Left kidney (tissue), 8 donors: ENCODE measurements around the gene TMEM158. TPM values are rescaled to one million over a fixed set of nuclear protein-coding genes. Genes with fewer than 3 reads are reported as not detected.
A peak's percentile ranks its signal among the peaks of the same experiment; 100 is the strongest.

Source experiments
- DNase-seq: peaks from one replicate; pipeline ENCODE4 v3.0.0-alpha.2; 2013
- long read RNA-seq, 8 donors: transcript quantifications; one replicate each; lab custom pipeline, GENCODE V29; 2026
- polyA plus RNA-seq: library from polyadenylated mRNA; unstranded; fragments of 120-200 nt; gene quantifications from one replicate; pipeline ENCODE4 v1.2.1, GENCODE V29; 2013; ENCODE audit not compliant: insufficient read length

TMEM158 gene
- 5.2 TPM for polyA plus RNA-seq
- long read RNA-seq, donor 1, transcript TMEM158-201 (1 exons, 1,813 nt): major isoform, 25 of 25 reads
- long read RNA-seq, donor 1, partial matches to known transcripts: 0 of 25 reads
- long read RNA-seq, donor 1, other reads (novel, unspliced or antisense): 0 of 25 reads
- long read RNA-seq, donor 2, transcript TMEM158-201 (1 exons, 1,813 nt): major isoform, 20 of 20 reads
- long read RNA-seq, donor 2, partial matches to known transcripts: 0 of 20 reads
- long read RNA-seq, donor 2, other reads (novel, unspliced or antisense): 0 of 20 reads
- long read RNA-seq, donor 3, transcript TMEM158-201 (1 exons, 1,813 nt): major isoform, 21 of 21 reads
- long read RNA-seq, donor 3, partial matches to known transcripts: 0 of 21 reads
- long read RNA-seq, donor 3, other reads (novel, unspliced or antisense): 0 of 21 reads
- long read RNA-seq, donor 4, partial matches to known transcripts: 0 of 2 reads
- long read RNA-seq, donor 4, other reads (novel, unspliced or antisense): 0 of 2 reads
- long read RNA-seq, donor 5, transcript TMEM158-201 (1 exons, 1,813 nt): major isoform, 11 of 11 reads
- long read RNA-seq, donor 5, partial matches to known transcripts: 0 of 11 reads
- long read RNA-seq, donor 5, other reads (novel, unspliced or antisense): 0 of 11 reads
- long read RNA-seq, donor 6, transcript TMEM158-201 (1 exons, 1,813 nt): major isoform, 20 of 20 reads
- long read RNA-seq, donor 6, partial matches to known transcripts: 0 of 20 reads
- long read RNA-seq, donor 6, other reads (novel, unspliced or antisense): 0 of 20 reads
- long read RNA-seq, donor 7, transcript TMEM158-201 (1 exons, 1,813 nt): major isoform, 12 of 12 reads
- long read RNA-seq, donor 7, partial matches to known transcripts: 0 of 12 reads
- long read RNA-seq, donor 7, other reads (novel, unspliced or antisense): 0 of 12 reads
- long read RNA-seq, donor 8, transcript TMEM158-201 (1 exons, 1,813 nt): major isoform, 6 of 6 reads
- long read RNA-seq, donor 8, partial matches to known transcripts: 0 of 6 reads
- long read RNA-seq, donor 8, other reads (novel, unspliced or antisense): 0 of 6 reads

GRCh38 chr3:45226206-45226915 lies at the start of gene TMEM158:
TMEM158 (minus strand) TSS chr3:45226287; CDS start chr3:45226027, 260 bp downstream.
- peak; percentile 78 for DNase-seq

GRCh38 chr3:45275006-45275704 lies 49.1 kb upstream of the TMEM158 start:
- no peak for DNase-seq

GRCh38 chr3:45273681-45274515 lies 47.8 kb upstream of the TMEM158 start:
- DNase-seq: no peak

- DNase-seq: no peak
These were observed 46.9 kb upstream of the TMEM158 start for GRCh38 chr3:45272828-45273470.

GRCh38 chr3:45272032-45272810 lies 46.1 kb upstream of the TMEM158 start:
- DNase-seq: no peak

- no peak for DNase-seq
These were observed 43.9 kb upstream of the TMEM158 start for GRCh38 chr3:45269952-45270351.

GRCh38 chr3:45267097-45267496 lies 41.0 kb upstream of the TMEM158 start:
- DNase-seq: no peak

- no peak for DNase-seq
These were observed 35.4 kb upstream of the TMEM158 start for GRCh38 chr3:45261333-45262110.

GRCh38 chr3:45259133-45259532 lies 33.0 kb upstream of the TMEM158 start:
- DNase-seq: no peak

GRCh38 chr3:45258317-45258716 lies 32.2 kb upstream of the TMEM158 start:
- no peak for DNase-seq

GRCh38 chr3:45253316-45253715 lies 27.2 kb upstream of the TMEM158 start:
- DNase-seq: peak; percentile 7

GRCh38 chr3:45252826-45253225 lies 26.7 kb upstream of the TMEM158 start:
- no peak for DNase-seq

GRCh38 chr3:45249391-45249790 lies 23.3 kb upstream of the TMEM158 start:
- no peak for DNase-seq

GRCh38 chr3:45246241-45246640 lies 20.2 kb upstream of the TMEM158 start:
- no peak for DNase-seq

GRCh38 chr3:45244356-45244755 lies 18.3 kb upstream of the TMEM158 start:
- no peak for DNase-seq

GRCh38 chr3:45241206-45241605 lies 15.1 kb upstream of the TMEM158 start:
- DNase-seq: no peak

- no peak for DNase-seq
These were observed 14.2 kb upstream of the TMEM158 start for GRCh38 chr3:45240292-45240691.

GRCh38 chr3:45239254-45239653 lies 13.2 kb upstream of the TMEM158 start:
- no peak for DNase-seq
